GM21515 (cell line): Measurements from ENCODE around the gene TIAM1.

Experiments
- ATAC-seq: cut with Tn5 transposase; IDR thresholded peaks from one replicate; pipeline ENCODE4 v1.9.1; 2021; ENCODE audit not compliant: unreplicated experiment

TIAM1 gene

GRCh38 chr21:31140676-31141075 lies 203.4 kb downstream of the TIAM1 start:
- no peak for ATAC-seq

- no peak for ATAC-seq
Measured at GRCh38 chr21:31140025-31140424, 204.0 kb downstream of the TIAM1 start.

- no peak for ATAC-seq
Measured at GRCh38 chr21:31137960-31138359, 206.1 kb downstream of the TIAM1 start.

- no peak for ATAC-seq
Measured at GRCh38 chr21:31136891-31137290, 207.2 kb downstream of the TIAM1 start.

- no peak for ATAC-seq
Measured at GRCh38 chr21:31135531-31136184, 208.4 kb downstream of the TIAM1 start.

GRCh38 chr21:31133243-31133830 lies 210.7 kb downstream of the TIAM1 start:
- ATAC-seq: no peak

- ATAC-seq: peak; percentile 80
Measured at GRCh38 chr21:31132574-31133242, 211.4 kb downstream of the TIAM1 start.

- ATAC-seq: no peak
Measured at GRCh38 chr21:31130821-31131220, 213.2 kb downstream of the TIAM1 start.

GRCh38 chr21:31128234-31128633 lies 215.8 kb downstream of the TIAM1 start:
- ATAC-seq: no peak

GRCh38 chr21:31124010-31124409 lies 220.1 kb downstream of the TIAM1 start:
- no peak for ATAC-seq

- no peak for ATAC-seq
Measured at GRCh38 chr21:31119199-31119598, 224.9 kb downstream of the TIAM1 start.

GRCh38 chr21:31117128-31117916 lies 226.7 kb downstream of the TIAM1 start:
- ATAC-seq: no peak

GRCh38 chr21:31115249-31115648 lies 228.8 kb downstream of the TIAM1 start:
- ATAC-seq: no peak

- no peak for ATAC-seq
Measured at GRCh38 chr21:31111093-31111492, 233.0 kb downstream of the TIAM1 start.

GRCh38 chr21:31110430-31110829 lies 233.6 kb downstream of the TIAM1 start:
- ATAC-seq: no peak

GRCh38 chr21:31107871-31108270 lies 236.2 kb downstream of the TIAM1 start:
- ATAC-seq: no peak

- no peak for ATAC-seq
Measured at GRCh38 chr21:31107176-31107785, 236.8 kb downstream of the TIAM1 start.

- no peak for ATAC-seq
Measured at GRCh38 chr21:31103571-31104265, 240.3 kb downstream of the TIAM1 start.

GRCh38 chr21:31103163-31103562 lies 240.9 kb downstream of the TIAM1 start:
- no peak for ATAC-seq

GRCh38 chr21:31099122-31099521 lies 244.9 kb downstream of the TIAM1 start:
- ATAC-seq: no peak

- peak; percentile 67 for ATAC-seq
Measured at GRCh38 chr21:31098576-31099005, 245.5 kb downstream of the TIAM1 start.
